DOHH2 (cell line): ENCODE data around the gene PHAF1.

ENCODE experiments used
- CTCF ChIP-seq: fragments of 200-600 bp; sonication (generic); IDR thresholded peaks from one replicate; pipeline ENCODE4 v1.5.1; 2014; ENCODE audit warnings: antibody characterized with exemption, mild to moderate bottlenecking, low read depth, low read length; ENCODE audit not compliant: poor library complexity, severe bottlenecking
- EZH2phosphoT487 ChIP-seq: fragments of 200-600 bp; sonication (generic); IDR thresholded peaks from 2 replicates; pipeline ENCODE4 v1.6.1; 2017; ENCODE audit warnings: borderline replicate concordance, mild to moderate bottlenecking, antibody characterized with exemption, low read length, moderate library complexity, mixed read lengths

- TF ChIP-seq CTCF, result no peak
- TF ChIP-seq EZH2phosphoT487, result no peak
Observed at GRCh38 chr16:67077871-67078270, 31.9 kb upstream of the PHAF1 start.
